Right forelimb (tissue), 1 donor: ENCODE measurements around the gene ZBTB4.

Experiments used
- DNase-seq: peaks from one replicate; pipeline ENCODE4 v3.0.0-alpha.2; 2018

Gene ZBTB4

DNA sequence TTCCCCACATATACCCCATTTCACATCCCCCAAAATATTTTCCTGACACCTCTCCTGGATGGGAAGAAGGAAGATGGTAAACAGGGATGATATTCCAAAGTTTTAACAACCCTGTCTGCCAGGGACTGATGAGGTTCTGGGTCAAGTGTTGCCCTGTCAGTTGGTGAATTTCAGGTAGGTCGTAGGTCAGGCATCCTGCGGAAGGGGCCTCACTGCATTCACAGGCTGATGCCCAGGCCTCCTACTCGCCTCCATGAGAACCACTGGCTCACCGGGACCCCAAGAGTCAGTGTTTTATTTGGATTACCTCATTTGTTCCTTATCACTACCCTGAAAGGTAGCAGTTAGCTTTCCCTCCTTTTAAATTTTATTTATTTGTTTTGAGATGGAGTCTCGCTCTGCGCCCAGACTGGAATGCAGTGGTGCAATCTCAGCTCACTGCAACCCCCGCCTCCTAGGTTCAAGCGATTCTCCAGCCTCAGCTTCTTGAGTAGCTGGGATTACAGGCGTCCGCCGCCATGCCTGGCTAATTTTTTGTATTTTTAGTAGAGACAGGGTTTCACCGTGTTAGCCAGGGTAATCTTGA is 10.5 kb downstream of the ZBTB4 start:
- DNase-seq, result no peak

DNA sequence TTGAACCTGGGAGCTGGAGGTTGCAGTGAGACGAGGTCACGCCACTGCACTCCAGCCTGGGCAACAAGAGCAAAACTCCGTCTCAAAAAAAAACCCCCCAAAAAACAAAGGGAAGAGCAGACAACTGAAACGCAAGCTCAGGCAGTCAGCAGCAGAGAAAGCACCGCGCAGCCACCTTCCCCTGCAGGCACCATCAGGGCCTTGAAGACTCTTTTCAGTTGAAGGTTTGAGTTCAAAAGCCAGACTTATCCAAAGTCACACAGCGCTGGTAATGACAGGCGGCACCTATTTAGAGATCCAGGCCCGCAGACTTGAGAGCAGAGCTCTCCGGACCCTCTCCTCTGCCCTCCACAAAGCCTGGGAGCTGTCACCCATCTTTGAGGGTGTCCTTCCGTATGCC is 11.1 kb downstream of the ZBTB4 start:
- no peak for DNase-seq

- DNase-seq, result no peak
These were observed 11.9 kb downstream of the ZBTB4 start for GRCh38 chr17:7467498-7467897.

DNA sequence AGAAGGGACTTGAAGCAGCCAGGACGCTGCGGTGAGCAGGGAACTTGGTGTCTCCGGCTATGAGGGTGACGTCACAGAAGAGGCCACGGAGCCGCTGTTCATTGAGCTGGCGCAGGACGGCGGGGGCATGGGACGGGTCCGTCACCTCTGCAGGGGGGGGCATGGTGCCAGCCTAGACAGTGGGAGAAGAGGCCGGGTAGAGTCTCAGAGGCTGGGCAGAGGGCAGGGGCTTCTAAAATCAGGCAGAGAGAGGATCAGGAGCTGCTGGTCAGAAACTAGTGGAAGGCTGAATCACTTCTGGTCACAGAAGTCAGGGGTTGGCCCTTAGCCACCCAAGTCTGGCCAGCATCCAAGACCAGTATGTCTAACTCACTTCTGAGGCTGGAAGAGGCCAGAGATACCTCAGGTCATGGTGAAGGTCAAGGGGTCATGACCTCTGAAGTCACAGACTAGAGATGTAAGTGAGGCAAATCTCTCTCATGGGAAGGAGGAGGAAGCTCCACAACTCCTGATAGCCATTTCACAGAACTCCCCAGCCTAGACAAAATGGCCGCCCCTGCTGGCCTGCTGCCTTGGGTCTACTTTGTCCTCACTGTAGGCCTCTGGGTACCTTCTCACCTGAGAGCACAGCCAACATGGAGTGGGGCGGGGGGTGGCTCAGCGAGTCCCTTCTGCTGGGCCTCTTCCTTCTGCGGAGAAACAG is 12.6 kb downstream of the ZBTB4 start:
- no peak for DNase-seq

- DNase-seq, result no peak
These were observed 13.2 kb downstream of the ZBTB4 start for GRCh38 chr17:7466318-7466638.

- DNase-seq, result no peak
These were observed 13.7 kb downstream of the ZBTB4 start for GRCh38 chr17:7465597-7466275.

DNA sequence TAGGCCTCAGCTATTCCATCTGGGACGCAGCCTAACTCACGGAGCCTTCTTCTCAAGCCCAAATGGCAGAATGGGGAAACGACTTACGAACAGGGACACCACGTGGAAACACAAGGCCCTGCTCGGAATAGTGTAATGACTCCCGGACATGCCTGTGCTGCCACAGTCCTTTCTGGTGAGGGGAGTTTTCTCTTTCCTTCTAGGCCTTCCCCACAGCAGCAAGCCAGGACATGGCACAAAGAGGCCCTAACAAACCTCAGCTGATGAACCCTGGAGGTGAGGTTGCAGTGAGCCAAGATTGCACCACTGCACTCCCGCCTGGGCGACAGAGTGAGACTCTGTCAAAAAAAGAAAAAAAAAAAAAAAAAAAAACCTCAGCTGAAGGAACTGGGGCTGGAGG is 15.3 kb downstream of the ZBTB4 start:
- DNase-seq, result no peak

GRCh38 chr17:7463372-7463846 is 16.0 kb downstream of the ZBTB4 start:
- no peak for DNase-seq

DNA sequence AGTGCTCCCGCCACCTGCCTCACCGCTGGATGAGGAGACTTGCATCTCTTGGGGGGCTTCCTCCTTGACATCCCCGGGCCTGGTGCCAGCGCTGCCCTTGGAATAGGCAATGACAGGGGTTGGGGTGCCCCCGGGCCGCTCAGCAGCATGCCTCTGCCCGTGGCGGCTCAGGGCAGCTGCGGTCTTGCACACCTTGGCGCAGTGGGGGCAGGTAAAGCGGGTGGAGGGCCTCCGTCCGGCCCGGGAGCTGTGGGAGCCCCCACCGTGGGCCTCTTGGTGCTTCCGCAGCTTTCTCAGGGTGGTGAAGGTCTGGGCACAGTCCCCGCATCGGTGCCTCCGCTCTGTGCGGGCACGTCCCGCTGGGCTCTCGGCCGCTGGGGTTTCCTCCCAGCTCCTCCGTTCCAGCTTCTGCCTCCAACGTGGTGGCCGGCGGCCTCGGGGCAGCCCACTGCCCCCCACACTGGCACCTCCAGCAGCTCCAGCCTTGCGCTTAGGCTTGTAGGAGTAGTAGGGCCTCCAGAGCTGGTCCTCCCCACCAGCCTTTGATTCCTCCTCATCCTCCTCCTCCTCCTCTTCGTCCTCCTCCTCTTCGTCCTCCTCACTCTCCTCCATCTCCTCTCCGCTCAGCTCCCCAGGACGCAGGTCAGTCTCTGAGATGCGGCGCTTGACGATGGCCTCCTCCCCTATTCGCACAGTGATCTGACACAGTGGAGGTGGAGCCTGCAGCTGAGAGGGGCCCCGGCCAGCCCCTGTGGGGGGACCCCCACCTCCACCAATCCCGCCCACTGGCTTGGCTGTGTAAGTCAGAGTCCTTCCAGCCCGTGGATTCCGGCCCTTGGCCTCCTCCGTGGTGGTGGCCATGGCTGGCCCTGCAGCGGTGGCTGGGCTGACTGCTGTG is 16.7 kb downstream of the ZBTB4 start:
- DNase-seq, result no peak

DNA sequence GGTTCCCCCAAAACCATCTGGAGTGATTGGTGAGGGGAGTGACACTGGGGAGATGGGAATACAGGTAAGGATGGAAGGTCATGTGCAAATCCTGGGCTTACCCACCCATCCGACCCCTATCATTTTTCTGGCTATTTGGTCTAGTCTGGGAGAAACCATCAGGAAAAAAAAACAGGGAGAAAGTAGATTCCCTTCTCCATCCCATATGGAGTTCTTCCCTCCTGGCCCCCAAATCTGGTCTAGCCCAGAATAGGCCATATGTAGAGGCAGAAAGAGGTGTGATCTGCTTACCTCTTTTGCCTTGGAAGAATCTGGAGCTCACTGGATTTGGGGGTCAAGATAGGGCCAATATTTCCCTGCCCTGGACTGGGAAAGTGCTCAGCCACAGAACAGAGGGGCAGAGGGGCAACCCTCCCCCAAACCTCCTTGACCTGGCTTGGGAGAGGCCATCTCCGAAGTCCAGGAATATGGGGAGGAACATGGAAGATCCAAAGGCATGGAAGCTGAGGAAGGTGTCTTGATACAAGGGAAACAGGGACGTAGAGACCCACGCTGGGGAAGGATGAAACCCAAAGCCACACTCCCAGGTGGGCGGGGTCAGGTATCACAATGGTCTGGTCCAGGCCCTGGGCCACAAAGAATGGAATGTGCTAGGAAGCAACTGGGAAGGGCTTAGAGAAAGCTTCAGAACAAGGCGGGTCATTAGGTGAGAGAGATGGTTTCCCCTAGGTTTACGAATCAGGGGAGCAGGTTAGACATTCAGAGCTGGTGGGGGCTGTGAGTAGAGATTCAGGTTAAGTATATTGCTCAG is 18.4 kb downstream of the ZBTB4 start:
- no peak for DNase-seq

DNA sequence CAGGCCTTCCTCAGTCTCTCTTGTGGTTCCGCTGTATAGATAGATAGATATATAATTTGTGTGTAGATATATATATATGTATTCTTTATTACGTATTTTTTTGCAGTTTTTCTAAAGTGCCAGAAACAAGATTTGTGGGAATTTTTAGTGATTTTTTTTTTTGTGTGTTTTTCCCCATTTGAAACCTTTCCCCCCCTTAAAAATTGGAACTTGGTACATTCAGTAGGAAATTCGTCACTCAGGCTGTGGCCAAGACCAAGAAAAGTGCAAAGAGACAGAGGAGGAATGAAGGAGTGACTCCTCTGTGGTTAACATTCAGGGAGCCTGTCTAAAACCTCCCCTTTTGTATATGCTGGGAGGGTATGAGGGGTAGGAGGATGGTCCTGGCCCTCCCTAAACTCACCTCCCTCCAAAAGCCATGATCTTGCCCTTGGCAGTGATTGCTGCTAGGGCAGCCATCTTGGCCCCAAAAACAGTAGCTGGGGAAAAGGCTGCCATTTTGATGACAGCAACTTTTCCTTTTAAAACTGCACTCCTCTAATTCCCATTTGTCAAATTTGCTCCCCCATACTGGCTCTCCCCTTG is 19.4 kb downstream of the ZBTB4 start:
- no peak for DNase-seq

DNA sequence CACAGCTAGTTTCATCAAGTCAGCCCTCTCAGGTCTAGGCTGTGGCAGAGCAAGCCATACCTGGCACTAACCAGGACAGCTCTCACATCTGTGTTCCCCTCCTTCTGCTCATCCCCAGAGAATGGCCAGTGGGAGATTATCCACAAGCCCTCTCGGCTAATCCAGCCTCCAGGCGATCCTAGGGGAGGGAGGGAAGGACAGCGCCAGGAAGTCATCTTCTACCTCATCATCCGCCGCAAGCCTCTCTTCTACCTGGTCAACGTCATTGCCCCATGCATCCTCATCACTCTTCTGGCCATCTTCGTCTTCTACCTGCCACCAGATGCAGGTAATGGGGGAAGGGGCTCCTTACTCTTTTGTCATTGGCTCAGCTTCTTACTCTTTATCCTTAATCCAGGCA is 31.0 kb downstream of the ZBTB4 start:
- no peak for DNase-seq

- DNase-seq, result peak; percentile 49
These were observed 33.8 kb downstream of the ZBTB4 start for GRCh38 chr17:7445619-7445968.

GRCh38 chr17:7444682-7445618 is 34.5 kb downstream of the ZBTB4 start, which contains the start of gene CHRNB1:
TSS of gene CHRNB1 (plus strand) at chr17:7445061. CDS start at chr17:7445128, 67 bp downstream.
- DNase-seq, result peak; percentile 76

DNA sequence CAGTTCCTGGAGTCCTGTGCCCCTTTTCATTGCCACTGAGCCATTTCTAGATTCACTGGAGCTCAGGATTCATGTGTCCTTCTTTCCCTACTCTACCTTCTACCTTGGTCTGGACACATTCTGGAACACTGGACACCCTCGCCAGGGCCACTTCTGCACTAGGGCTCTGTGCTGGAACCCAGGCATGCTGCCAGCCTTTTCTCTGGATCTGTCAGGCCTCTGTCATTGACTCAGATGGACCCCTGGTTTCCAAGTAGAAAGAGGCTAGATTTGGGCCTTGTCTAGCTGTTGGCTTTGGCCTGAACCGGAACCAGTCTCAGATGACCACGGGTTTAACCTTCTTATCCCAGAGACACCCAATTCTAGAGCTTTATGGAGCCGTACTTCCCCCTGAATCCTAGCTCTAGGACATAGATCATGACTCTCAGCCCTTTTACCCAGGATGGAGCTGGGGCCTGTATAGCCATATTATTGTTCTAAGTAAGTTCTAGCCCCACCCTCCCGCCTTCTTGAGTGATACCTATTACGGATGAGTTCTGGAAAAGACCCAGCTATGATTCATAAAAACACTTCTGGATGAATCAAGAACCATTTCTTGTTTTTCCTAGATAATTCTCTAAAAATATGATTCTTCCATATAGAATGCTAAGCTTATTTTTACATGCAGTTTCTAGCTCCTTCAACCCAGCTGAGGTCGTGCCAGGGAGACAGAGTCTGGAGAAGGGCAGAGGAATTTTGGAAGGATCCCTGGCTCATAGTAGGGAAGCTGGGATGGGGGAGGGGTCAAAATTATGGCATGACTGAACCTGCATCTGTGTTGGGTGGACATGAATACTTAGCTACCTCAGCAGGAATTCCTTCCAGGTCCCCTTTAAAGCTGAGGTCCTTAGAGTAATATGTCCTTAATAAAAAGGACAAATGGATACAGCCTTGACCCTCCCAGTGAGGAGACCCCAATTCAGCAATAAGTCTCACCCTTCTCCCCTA is 35.6 kb downstream of the ZBTB4 start:
- DNase-seq, result no peak

DNA sequence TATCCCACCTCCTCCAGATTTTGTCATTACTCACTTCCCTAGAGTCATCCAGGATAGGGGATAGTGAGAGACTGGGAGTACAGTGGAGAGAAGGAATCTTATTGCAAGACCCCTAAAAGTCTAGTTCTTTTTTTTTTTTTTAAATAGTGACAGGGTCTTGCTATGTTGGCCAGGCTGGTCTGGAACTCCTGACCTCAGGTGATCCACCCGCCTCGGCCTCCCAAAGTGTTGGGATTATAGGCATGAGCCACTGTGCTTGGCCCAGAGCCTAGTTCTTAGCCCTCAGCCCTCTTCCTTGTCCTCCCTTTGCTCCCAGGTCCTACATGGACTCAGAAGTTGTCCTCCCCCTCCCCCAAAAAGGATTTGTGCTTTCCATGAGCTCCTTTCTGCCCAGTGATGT is 37.3 kb downstream of the ZBTB4 start:
- DNase-seq, result no peak

DNA sequence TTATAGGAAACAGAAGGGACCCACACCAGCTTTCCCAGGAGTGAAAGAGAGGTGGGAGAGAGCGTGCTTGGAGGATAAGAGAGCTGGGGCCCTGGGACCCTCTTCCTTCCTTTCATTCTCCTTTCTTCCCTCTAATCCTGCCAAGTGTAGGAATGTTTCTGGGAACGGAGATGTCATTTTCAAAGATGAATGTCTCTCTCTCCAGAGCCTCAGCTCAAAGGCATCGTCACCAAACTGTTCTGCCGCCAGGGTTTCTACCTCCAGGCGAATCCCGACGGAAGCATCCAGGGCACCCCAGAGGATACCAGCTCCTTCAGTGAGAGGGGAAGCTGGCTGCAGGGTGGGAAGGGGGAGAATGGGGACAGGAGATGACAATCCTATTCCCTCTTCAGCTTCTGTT is 38.2 kb downstream of the ZBTB4 start:
- no peak for DNase-seq

GRCh38 chr17:7440834-7441195 is 38.6 kb downstream of the ZBTB4 start:
- DNase-seq, result peak; percentile 74

DNA sequence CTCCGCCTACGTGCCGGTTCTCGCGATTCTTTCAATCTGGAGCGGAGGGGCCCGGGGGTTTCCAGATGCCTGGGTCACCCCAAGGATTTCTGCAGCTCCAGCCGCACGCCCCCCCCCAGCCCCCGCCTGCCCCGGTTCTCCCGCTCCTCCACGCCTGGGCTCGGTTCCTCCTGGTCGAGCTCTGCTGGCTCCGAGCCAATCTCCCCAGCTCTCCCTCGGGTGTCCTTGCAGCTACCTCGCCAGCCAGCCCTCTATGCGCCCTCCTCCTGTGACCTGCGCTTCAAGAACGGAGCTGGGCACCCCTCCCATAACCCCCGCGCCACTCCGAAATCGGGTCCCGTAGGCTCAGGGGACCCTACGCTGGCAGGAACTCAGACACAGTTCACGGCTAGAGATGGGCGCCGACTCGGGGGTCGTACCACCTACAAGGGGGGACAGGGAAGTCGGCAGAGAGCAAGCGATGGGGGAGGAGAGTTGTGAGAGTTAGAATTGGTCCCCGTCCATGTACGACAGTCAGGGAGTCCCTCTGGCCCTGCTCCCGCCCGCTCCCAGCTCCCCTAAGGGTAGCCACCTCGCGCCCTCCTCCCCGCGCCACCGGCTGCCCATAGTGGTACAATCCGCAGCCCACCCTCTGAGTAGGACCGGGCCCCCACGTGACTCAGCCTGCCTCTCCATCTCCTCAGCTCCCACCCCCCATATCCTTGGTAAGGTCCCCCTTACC is 39.2 kb downstream of the ZBTB4 start:
- peak; percentile 77 for DNase-seq
